Caki2 (cell line): ENCODE data around the gene WFDC1. TPM values are rescaled to one million over a fixed set of nuclear protein-coding genes. Genes with fewer than 3 reads are reported as not detected.
A peak's percentile ranks its signal among the peaks of the same experiment; 100 is the strongest.

Experiments used
- DNase-seq: peaks from one replicate; pipeline ENCODE4 v3.0.0-alpha.2; 2015; ENCODE audit warnings: low read depth
- in situ Hi-C: cut with HindIII; loops from 2 replicates; pipeline ENCODE4 v1.10.0; 2016; ENCODE audit warnings: low sequenced_read_pairs, low pct_unique_long_range_greater_than_20kb, mixed read lengths
- total RNA-seq: library from RNA; depleted of rRNA; stranded (reverse); fragments of >200 nt; shearing (Covaris generic); gene quantifications from 2 replicates; pipeline ENCODE4 v1.2.3, GENCODE V29; 2014; ENCODE audit warnings: low replicate concordance; rRNA removed

WFDC1 gene, protein sequence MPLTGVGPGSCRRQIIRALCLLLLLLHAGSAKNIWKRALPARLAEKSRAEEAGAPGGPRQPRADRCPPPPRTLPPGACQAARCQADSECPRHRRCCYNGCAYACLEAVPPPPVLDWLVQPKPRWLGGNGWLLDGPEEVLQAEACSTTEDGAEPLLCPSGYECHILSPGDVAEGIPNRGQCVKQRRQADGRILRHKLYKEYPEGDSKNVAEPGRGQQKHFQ
- not detected in 2 replicates for total RNA-seq

DNA sequence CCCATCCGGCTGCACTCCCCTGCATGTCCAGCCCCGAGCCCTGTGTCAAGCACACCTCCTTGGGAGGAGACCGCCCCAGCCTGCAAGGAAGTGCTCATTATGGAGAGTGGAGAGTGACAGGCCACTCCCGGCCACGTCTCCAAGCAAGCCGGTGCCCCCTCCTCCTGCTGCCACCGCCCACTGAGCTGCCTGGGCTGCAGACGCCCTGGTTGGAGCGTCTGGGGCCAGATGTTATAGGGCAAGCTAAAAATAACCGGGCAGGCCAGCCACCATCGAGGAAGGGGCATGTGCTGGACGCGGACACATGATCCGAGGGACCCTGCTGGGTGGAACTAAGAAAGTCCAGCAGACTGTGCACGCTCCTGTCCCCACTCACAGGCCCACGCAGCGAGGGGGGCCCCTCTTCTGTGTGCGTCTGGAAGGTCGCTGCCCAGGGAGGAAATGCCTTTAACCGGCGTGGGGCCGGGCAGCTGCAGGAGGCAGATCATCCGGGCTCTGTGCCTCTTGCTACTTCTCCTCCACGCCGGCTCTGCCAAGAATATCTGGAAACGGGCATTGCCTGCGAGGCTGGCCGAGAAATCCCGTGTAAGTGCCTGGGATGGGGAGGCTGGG is at the start of gene WFDC1:
WFDC1 (plus strand) TSS at position 348 of the 612 bp plus-strand sequence; CDS start at position 442, 94 bp downstream.
- in situ Hi-C loops = no loop called here
- no peak for DNase-seq

DNA sequence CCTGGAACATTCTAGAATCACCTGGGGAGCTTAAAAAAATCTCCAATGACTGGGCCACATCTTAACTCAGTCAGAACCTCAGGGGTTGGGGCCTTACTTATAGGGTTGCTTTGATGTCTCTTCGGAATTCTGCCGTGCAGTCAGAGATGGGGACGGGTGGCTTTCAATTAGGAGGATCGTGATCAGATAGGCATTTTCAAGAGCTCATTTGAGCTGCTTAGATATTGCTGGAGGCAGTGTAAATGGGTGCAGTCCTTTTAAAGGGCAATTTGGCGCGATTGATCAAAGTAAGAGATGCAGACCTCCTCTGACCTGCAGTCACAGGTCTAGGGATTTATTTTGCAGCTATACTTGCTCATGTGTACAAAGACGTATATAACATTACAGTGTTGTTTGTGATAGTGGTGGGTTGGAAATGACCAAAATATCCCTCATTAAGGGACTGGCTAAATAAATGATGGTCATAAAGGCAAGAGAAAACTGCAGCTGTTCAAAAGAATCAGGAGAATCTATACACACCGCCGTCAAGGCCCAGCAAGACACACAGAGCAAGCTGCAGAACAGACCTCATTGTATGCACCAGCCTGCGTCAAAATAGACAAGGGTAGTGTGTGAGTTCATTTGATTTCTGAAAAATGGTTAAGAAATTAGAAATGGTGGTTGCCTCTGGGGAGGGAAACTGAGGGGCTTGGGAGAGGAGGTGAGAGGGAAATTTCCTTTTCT is 48.6 kb upstream of the WFDC1 start:
- no peak for DNase-seq
- in situ Hi-C loops = no loop called here

DNA sequence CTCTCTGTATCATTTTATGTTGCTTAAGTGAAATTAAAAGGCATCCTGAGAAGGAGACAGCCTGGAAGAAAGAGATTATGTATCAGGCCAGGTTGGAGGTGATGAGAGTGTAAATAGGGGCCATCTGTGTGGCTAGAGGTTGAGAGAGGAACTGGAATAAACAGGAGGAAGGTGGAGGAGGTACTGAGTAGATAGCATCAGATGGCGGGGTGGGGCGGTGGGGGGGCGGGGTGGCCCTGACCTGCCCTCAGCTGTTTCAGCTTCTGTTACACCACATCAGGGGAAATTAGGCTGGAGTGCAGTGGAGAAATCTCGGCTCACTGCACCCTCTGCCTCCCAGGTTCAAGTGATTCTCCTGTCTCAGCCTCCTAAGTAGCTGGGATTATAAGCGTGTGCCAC is 48.0 kb upstream of the WFDC1 start:
- in situ Hi-C loops = no loop called here
- DNase-seq = no peak

DNA sequence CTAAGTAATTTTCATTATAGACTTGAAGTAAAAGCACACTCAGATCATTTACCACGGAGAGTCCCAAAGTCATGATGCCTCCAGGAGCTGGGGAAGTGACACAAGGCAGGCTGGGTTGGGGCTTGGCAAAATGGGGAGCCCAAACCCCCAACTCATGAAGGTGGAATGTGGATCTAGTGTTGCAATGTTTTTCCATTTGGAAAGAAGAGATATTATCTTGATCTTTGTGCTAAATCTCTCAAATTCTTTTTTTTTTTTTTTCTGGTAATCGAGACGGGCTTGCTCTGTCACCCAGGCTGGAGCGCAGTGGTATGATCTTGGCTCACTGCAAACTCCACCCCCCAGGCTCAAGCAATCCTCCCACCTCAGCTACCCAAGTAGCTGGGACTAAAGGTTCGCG is 47.3 kb upstream of the WFDC1 start:
- no peak for DNase-seq
- in situ Hi-C loops = no loop called here

DNA sequence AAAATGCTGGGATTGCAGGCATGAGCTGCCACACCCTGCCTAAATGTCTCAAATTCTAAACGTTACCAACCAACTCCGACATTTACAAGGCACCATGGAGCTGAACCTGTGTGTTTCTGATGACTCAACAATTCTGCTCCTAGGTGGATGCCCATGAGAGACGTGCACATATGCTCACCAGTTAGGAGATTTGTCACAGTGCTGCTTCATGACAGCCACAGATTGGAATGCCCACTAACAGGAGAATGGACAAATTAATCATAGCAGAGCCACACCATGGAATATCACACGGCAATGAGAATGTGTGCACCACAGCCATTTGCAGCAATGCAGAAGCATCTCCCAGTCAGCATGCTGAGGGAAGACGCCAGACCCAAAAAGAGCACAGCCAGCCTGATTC is 46.8 kb upstream of the WFDC1 start:
- in situ Hi-C loops = no loop called here
- peak; percentile 69 for DNase-seq

DNA sequence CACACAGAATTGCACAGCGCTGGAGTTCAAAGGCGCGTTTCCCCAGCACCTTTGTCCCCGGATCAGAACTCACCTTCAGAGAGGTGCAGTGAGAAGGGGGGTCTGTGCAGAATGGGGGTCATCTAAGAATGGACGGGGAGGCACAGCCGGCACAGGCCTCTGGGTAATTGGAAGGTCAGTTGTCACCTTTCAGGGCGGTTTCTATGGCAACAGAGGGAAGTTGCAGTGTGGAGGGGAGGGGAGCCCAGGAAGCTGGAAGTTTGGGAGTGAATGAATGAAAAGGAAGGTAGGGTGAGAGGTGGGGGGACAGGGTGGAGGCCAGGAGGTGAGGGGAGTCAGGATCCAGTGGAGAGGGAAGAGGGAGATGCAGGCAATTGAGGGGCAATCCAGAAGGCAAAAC is 42.5 kb upstream of the WFDC1 start:
- in situ Hi-C loops = no loop called here
- DNase-seq = no peak

DNA sequence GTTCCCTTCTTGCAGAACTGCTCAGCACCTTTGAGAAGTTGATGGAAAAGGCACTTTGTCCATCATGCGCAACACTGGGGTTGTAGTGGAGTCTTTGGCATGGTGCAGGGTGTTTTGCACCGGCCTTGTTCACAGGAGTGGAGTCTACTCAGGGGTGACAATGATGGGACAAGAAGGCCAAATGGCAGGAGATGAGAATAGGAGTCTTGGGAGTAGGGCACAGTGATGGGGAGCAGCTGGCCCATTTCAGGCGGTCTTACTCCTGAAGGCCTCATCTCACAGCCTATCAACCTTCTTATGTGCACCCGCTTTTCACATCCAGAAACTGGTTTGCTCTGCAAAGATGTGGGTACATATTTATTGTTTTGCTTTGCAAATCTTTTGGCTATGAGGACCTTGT is 41.5 kb upstream of the WFDC1 start:
- in situ Hi-C loops = no loop called here
- no peak for DNase-seq

DNA sequence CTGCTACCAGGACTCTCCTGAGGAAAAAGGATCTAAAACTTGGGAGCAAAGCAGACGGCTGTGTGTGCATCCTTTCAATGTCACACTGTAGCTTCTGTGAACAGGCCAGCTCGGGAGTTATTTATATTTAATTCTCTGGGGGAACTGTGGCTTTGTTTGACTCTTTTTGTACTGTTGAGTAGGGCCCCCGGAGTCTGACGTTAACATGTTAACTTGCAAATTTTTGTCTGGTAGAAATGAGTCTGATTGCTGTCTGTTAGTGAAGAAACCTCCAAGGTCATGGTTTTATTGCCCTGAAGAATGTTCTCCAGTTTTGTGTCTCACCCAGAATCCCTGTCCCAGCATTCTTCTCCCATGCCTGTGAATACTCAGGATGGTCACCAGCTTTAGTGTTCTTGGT is 40.6 kb upstream of the WFDC1 start:
- DNase-seq = no peak
- in situ Hi-C loops = no loop called here

DNA sequence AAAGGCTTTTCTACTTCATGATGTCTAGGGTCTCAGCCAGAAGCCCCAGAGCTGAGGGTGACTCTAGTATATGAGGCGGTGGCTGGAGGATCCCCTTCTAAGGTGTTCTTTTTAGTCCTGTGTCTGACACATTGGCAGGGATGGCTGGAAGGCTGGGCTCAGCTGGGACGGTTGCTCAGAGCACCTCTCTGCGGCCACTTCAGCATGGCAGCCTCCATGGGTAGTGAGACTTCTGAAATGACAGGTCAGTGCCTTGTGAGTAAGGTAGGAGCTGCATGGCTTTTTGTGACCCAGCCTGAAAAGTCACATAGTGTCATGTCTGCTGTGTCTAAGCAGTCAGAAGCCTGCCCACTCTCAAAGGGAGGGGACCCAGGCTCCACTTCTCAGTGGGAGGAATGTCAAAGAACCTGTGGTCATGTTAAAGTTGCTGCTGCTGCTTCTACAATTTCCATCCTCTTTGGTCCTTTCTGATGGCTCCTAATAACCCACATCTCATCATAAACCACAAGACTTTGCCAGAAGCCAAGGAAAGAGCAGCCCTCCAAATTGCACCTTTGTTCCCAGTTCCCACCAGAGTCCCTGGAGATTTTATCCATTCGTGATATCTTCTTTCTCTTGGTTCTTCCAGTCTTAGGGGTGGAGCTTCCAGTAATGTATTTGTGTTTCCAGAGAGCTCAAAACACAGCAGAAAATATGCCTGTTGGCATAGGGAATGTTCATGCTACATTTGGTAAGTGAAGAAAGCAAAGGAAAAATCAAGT is 39.4 kb upstream of the WFDC1 start:
- in situ Hi-C loops = no loop called here
- DNase-seq = no peak

DNA sequence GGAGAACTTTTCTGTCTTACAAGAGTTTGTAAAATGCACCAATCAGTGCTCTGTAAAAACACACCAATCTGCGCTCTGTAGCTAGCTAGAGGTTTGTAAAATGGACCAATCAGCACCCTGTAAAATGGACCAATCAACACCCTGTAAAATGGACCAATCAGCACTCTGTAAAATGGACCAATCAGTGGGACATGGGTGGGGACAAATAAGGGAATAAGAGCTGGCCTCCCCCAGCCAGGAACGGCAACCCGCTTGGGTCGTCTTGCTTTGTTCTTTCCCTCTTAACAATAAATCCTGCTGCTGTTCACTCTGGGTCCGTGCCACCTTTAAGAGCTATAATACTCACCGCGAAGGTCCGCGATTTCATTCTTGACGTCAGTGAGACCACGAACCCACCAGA is 36.4 kb upstream of the WFDC1 start:
- in situ Hi-C loops = no loop called here
- DNase-seq = no peak

DNA sequence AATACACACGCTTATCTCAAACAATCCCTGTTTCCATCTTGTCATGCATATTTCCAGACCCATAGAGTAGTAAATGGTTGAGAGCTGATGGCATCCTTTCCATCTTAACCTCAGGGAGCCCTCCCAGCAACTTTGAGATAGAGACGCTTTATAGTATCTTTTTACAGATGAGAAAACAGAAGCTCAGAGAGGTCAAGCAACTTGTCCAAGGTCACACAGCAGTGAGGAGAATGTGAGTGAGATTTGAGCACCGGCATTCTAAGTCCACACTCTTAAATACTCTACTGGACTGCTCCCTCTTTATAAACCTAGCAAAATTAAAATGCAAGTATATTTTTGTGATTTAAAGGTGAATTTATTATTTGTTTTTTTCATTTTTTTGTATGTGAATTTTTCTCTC is 35.0 kb upstream of the WFDC1 start:
- in situ Hi-C loops = no loop called here
- DNase-seq = no peak

DNA sequence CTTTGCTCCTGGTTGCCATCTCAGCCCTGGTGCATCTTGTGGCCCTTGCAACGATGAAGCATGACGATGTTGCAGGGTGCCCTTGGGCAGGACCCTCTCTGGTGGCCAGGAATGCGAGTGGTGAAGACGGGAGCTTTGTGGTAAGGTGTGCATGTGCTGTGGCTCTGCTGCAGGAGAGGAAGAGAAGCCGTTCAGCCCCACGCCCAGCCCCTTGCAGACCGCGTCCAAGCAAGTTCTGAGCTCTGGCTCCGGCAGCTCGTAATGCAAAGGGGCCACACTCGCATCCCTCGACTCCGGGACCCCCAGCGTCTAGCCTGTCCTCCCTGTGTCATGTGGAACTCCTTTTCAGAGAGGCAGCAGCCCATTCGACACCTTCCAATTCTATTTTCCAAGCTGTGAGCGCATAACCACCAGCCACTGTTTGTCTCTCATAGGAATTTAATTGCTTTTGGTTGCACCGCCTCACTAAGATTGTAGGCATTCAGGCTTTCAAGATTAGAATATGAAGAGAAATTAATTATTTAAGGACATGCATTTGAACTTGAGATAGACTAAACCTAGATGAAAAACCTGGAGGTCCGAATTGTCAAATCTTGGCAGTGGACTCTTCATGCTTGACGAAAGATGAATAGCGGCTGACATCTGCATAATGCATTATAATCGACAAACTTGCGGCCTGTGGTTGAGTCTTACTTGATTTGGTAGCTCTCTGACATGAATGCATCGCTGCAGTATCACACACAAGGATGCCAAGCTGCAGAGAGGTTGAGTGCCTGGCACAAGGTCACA is 33.7 kb upstream of the WFDC1 start:
- DNase-seq = no peak
- in situ Hi-C loops = no loop called here

DNA sequence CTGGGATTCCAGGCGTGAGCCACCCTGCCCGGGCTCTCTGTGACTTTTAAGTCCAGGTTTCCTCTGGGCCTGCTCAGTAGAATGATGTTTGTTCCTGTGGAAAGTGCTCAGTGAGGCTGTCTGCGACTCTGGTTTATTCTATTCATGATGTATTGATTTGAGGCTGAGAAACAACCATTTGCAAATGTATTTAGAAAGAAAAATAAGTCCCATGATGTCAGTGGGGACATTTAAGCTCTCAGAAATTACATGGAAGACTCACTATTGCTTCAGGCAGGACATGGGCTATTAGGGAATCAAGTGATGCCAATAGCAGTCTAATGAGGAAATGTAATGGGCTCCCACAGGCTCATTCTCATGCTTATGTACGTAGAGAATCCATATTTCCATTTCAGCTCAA is 32.6 kb upstream of the WFDC1 start:
- no peak for DNase-seq
- in situ Hi-C loops = no loop called here

DNA sequence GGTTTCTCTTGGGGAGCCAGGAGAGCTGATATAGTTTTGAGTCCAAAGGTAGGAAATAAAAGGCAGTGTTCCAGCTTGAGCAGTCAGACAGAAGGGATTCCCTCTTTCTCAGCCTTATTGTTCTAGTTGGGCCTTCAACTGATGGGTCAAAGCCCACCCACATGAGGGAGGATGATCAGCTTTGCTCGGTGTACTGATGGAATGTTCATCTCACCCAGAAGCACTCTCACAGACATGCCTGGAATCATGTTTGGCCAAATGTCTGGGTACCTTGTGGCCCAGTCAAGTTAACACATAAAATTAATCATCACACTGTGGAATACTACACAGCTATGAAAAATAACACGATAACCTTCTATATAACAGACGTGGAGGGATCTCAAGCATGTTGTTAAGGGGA is 31.7 kb upstream of the WFDC1 start:
- DNase-seq = no peak
- in situ Hi-C loops = no loop called here

DNA sequence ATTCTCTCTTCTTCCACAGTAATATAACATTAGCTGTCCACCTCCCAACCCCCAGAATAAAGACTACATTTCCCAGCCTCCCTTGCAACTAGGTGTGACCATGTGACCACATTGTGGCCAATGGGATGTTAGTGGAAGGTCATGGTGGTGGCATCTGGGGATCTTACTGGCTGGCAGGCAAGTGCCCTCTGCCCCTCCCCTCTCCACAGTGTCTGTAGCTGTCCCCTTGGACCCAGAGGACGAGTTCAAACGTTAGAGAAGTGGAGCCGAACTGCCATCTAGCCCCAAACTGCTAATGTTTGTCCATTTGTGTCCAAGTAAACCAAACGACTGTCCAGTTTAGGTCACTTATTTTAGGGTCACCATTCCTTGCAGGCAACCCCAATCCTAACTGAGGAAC is 28.2 kb upstream of the WFDC1 start:
- in situ Hi-C loops = no loop called here
- DNase-seq = peak; percentile 76

DNA sequence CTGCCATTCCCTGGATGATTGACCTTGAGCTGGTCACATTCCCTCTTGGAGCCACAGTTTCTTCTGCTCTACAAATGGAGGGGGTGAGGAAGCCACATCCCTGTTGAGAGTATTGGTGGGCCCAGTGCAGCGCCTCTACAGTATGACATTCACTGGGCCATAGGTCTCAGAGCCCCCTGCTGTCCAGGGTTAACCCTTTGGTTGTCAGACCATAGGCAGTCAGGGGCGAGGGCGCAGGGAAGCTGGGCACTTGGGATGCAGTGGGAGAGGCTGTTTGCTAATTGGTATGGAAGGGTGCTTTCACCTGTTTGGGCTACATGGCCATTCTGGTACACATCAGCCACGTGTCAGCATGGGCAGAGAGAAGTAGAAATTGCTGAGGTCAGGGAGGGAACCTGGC is 27.3 kb upstream of the WFDC1 start:
- no peak for DNase-seq
- in situ Hi-C loops = no loop called here

DNA sequence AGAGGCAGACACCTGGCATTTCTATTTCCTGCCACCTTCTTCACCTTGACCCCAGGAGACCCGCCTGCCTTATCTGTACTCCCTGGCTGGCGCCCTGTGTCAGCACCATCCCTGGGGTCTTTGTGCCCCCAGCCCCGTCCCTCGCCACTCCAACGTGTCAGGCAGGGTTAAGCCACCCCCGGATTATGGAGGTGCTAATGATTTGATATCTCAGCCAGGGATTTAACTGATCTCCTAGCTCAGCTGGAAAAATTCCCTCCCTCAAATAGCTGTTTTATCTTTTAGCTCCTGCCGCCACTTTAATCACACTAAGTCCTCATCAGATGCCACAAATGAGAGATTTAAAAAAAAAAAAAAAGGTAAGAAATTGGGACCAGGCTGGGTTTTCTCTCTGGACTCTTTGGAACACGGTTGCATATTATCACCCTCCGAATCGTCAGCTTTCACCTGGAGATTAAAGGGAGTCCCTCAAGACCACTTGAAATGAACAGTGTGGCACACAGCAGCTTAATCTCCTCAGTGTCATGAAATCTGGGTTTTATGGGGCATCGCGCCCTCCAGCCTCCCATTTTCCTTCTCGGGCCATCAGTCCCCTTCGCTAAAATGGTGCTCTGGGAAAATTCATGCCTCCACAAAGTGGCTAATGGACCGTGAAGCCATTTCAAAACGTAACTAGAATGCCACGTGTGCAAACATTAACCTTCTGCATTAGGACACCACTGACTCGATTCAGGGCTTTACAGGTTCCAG is 26.2 kb upstream of the WFDC1 start:
- in situ Hi-C loops = no loop called here
- peak; percentile 34 for DNase-seq

DNA sequence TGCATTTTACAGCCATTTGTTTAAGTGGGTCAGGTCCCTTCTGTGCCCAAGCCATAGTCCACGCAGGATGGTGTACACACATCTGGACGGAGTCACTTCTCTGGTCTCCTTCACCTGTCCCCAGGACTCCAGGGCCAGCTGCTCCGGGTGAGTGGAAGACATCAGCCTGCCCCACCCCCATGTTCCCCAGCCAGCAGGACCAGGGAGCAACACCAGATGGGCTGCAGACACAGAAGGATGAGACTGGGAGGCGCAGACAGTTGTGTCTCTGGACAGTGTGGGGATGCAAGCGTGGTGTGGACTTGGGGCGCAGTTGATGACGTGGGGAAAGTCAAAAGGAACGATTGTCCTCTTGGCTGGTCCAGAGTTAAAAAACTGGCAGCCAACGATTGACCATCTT is 24.6 kb upstream of the WFDC1 start:
- no peak for DNase-seq
- in situ Hi-C loops = no loop called here
